ENCODE results near the gene RPS18.

DNA sequence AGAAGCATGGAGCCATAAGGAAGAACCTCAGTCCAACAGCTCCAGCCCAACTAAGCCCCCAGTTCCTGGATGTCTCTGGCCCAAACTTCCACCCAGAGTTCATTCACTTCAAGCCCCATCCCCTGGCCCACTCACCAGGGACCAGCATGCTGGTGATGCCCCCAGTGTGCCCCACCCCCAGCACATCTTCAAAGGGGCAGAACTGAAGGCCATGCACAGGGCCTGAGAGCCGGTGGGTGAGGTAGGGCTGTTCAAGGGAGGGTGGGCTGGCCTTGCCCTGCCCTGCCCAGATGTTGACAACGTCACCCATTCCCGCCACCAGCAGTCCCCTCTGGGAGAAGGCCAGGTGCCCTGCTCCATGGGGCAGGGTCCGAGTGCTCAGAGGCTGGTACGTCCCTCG, 8.7 kb downstream of the RPS18 start:
- TF ChIP-seq, protein P1, sequence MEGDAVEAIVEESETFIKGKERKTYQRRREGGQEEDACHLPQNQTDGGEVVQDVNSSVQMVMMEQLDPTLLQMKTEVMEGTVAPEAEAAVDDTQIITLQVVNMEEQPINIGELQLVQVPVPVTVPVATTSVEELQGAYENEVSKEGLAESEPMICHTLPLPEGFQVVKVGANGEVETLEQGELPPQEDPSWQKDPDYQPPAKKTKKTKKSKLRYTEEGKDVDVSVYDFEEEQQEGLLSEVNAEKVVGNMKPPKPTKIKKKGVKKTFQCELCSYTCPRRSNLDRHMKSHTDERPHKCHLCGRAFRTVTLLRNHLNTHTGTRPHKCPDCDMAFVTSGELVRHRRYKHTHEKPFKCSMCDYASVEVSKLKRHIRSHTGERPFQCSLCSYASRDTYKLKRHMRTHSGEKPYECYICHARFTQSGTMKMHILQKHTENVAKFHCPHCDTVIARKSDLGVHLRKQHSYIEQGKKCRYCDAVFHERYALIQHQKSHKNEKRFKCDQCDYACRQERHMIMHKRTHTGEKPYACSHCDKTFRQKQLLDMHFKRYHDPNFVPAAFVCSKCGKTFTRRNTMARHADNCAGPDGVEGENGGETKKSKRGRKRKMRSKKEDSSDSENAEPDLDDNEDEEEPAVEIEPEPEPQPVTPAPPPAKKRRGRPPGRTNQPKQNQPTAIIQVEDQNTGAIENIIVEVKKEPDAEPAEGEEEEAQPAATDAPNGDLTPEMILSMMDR (IDR thresholded peaks at IDR 0.05): no peak
- no peak for TF ChIP-seq POLR2A (IDR thresholded peaks at IDR 0.05)
